B cell (primary cell): ENCODE measurements around the gene ATRAID. TPM values are rescaled to one million over a fixed set of nuclear protein-coding genes. Genes with fewer than 3 reads are reported as not detected.

Experiments used
- ATAC-seq: fragments of 200-7000 bp; cut with Tn5 transposase; one replicate; pipeline ENCODE4 v1.10.0; 2021; ENCODE audit warnings: low read depth, mild to moderate bottlenecking, moderate number of reproducible peaks, moderate library complexity
- CTCF ChIA-PET: fragments of 350-600 bp; sonication (Branson Sonifier 250); formaldehyde crosslinking; loops from one replicate; lab custom pipeline; 2021; ENCODE audit warnings: antibody characterized with exemption, inconsistent platforms; lab: Charles Lee
- POLR2A ChIA-PET: fragments of 350-600 bp; sonication (Branson Sonifier 250); formaldehyde crosslinking; loops from one replicate; lab custom pipeline; 2021; ENCODE audit warnings: antibody characterized with exemption; lab: Charles Lee
- DNase-seq: peaks from one replicate; pipeline ENCODE4 v3.0.0; 2013
- H2AFZ ChIP-seq: 2 replicates; pipeline ENCODE4 v1.6.1; 2012; ENCODE audit warnings: mild to moderate bottlenecking, low read depth, low read length; ENCODE audit not compliant: insufficient read depth, poor library complexity, severe bottlenecking
- H3K27ac ChIP-seq, 2 donors: 1 replicate in 1 of 2; 2 replicates in 1 of 2; pipeline ENCODE4 v1.5.1; 2012 to 2013; ENCODE audit warnings: low read length in 2 of 2, mild to moderate bottlenecking in 2 of 2, moderate library complexity in 1 of 2
- H3K27me3 ChIP-seq, 4 experiments: fragments of 200-600 bp in 1 of 4; sonication (generic) in 1 of 4; replicated peaks in 1 of 4; 1 replicate in 2 of 4; 2 replicates in 2 of 4; pipeline versions ENCODE4 v1.6.1 to v1.7.0; 2013 to 2016; ENCODE audit warnings: low read length in 3 of 4, mild to moderate bottlenecking in 2 of 4, mixed read lengths in 1 of 4, moderate library complexity in 1 of 4; ENCODE audit not compliant: insufficient read depth in 4 of 4, control insufficient read depth in 3 of 4; ENCODE audit errors: control extremely low read depth in 1 of 4
- H3K36me3 ChIP-seq, 2 experiments: replicated peaks in 1 of 2; 1 replicate in 1 of 2; 2 replicates in 1 of 2; pipeline versions ENCODE4 v1.6.1 to v1.7.1; 2013; ENCODE audit warnings: low read length in 1 of 2; ENCODE audit not compliant: insufficient read depth in 2 of 2, control insufficient read depth in 1 of 2; ENCODE audit errors: control extremely low read depth in 1 of 2, extremely low read depth in 1 of 2
- H3K4me1 ChIP-seq, 2 donors: fragments of 200-600 bp in 1 of 2; sonication (generic) in 1 of 2; 1 replicate in 1 of 2; 2 replicates in 1 of 2; pipeline versions ENCODE4 v1.5.1 to v1.6.1; 2013 to 2017; ENCODE audit warnings: low read length in 2 of 2; ENCODE audit not compliant: control insufficient read depth in 2 of 2, insufficient read depth in 2 of 2
- H3K4me2 ChIP-seq: replicated peaks from 2 replicates; pipeline ENCODE3; 2012; ENCODE audit warnings: mild to moderate bottlenecking, low read depth, low read length; ENCODE audit not compliant: poor library complexity, severe bottlenecking
- H3K4me3 ChIP-seq, 5 experiments: fragments of 200-600 bp in 1 of 5; sonication (generic) in 1 of 5; 1 replicate in 3 of 5; 2 replicates in 2 of 5; pipeline versions ENCODE4 v1.5.1 to v1.7.0; 2011 to 2016; ENCODE audit warnings: low read length in 4 of 5, mild to moderate bottlenecking in 4 of 5, low read depth in 2 of 5, control low read depth in 1 of 5, moderate library complexity in 1 of 5; ENCODE audit not compliant: insufficient read depth in 1 of 5; ENCODE audit errors: control extremely low read depth in 1 of 5, extremely low read depth in 1 of 5
- H3K79me2 ChIP-seq: fragments of 200-600 bp; sonication (generic); one replicate; pipeline ENCODE4 v1.6.0; 2016; ENCODE audit warnings: low read length; ENCODE audit not compliant: control insufficient read depth, insufficient read depth
- H3K9ac ChIP-seq: fragments of 200-600 bp; sonication (generic); 2 replicates; pipeline ENCODE4 v1.6.1; 2017; ENCODE audit warnings: mild to moderate bottlenecking, low read length, moderate library complexity
- H3K9me3 ChIP-seq, 3 donors: one replicate each; pipeline versions ENCODE4 v1.6.1 to v1.7.1; 2013; ENCODE audit warnings: low read length in 2 of 3; ENCODE audit not compliant: control insufficient read depth in 2 of 3, insufficient read depth in 1 of 3; ENCODE audit errors: control extremely low read depth in 1 of 3
- H4K20me1 ChIP-seq: 2 replicates; pipeline ENCODE4 v1.6.0; 2012; ENCODE audit warnings: mild to moderate bottlenecking, low read length; ENCODE audit not compliant: insufficient read depth, control insufficient read depth, poor library complexity, severe bottlenecking
- H3K27ac Mint-ChIP-seq: one replicate; pipeline ENCODE4 v1.8.0; 2021; ENCODE audit warnings: mixed read lengths
- H3K27me3 Mint-ChIP-seq: one replicate; pipeline ENCODE4 v1.8.0; 2021; ENCODE audit warnings: mixed read lengths
- H3K4me1 Mint-ChIP-seq: one replicate; pipeline ENCODE4 v1.8.0; 2021; ENCODE audit warnings: mixed read lengths
- H3K4me3 Mint-ChIP-seq: one replicate; pipeline ENCODE4 v1.8.0; 2021; ENCODE audit warnings: mixed read lengths
- H3K9me3 Mint-ChIP-seq: one replicate; pipeline ENCODE4 v1.8.0; 2022; ENCODE audit warnings: mixed read lengths; ENCODE audit not compliant: insufficient read depth
- EZH2 ChIP-seq: IDR thresholded peaks from 2 replicates; pipeline ENCODE4 v1.6.1; 2012; ENCODE audit warnings: borderline replicate concordance, low read depth, mild to moderate bottlenecking, moderate library complexity, low read length; ENCODE audit not compliant: insufficient read depth, poor library complexity, severe bottlenecking
- WGBS: methylation state at CpG from one replicate; pipeline ENCODE4 v1.1.5; 2013; ENCODE audit warnings: missing lambda C conversion rate; ENCODE audit not compliant: insufficient coverage; 5-methylcytosine and 5-hydroxymethylcytosine counted together
- intact Hi-C: fragments of 100-400 bp; cut with micrococcal nuclease; formaldehyde crosslinking; loops from one replicate; pipeline ENCODE4 v1.10.0; 2022
- polyA plus RNA-seq: library from polyadenylated mRNA; depleted of rRNA; stranded (reverse); fragments of >200 nt; gene quantifications from 2 replicates; pipeline ENCODE4 v1.2.3, GENCODE V29; 2012
- total RNA-seq, 2 donors: library from RNA; stranded (reverse); fragments of 120-200 nt in 1 of 2; gene quantifications; 1 replicate in 1 of 2; 2 replicates in 1 of 2; pipeline versions ENCODE4 v1.2.3 to v1.2.4, GENCODE V29; 2013 to 2022
- TF ChIP-seq, protein P1 (sequence below): fragments of 200-600 bp; IDR thresholded peaks from one replicate; pipeline ENCODE4 v1.8.0; 2022; ENCODE audit warnings: antibody characterized with exemption, mild to moderate bottlenecking

The ATRAID gene
- total and polyA plus RNA-seq, 2 donors (not counting 1 experiment from before 2014, with no cell fraction given), result 88.8 to 117 TPM

DNA sequence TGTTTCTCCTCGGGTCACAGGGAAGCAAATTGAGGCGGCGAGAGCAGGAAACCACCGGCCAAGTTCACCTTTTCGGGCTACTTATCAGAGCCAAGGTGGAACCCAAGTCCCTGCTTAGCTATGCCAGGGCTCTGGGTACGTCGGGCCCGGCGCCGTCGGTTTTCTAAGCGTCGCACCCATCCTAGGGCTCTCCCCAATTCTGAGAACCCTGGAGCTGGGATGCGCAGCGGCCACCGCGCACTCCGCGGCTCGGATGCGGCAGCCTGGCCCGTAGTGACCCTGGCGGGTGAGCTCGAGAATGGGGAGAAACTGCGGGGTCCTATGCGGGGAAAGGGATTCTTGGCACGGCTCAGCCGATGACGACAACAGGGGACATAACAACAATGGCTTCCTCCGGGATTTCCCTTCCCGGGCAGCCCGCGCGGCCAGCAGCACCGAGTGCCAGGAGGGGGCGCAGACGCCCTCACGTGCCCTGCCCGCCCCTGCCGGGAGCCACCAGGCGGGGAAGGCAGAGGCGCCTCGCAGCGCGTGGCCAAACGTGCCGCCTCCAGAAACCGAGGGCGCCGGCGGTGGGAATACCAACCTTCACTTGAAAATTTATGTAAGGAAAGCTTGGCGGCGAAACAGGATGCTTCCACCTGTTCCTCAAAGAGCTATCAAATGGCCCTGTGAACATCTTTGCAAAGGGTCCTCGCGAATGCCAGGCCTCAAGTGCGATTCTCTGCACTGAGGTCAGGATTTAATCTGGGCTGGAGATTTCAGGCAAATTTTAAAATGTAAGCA, 53.1 kb downstream of the ATRAID start:
- Histone ChIP-seq H3K9ac (peak overlapping the region; percentile 74), H3K4me2 (peak overlapping the region; percentile 99), H3K4me1 (peaks cover 35 to 38% of the 10 kb centered on the region in 2 donors), H4K20me1 (no peaks in the 10 kb centered on the region), H3K9me3 (peaks cover 0 to 4% (median 0%) of the 10 kb centered on the region in 3 donors), H3K4me3 (peak overlapping the region; percentile 23 to 68 (median 64)), H3K27ac (peak overlapping the region in 1 of 2 donors; percentile 59), H2AFZ (peak overlapping the region; percentile 91), H3K27me3 (peaks cover 0 to 69% (median 32%) of the 10 kb centered on the region in 4 experiments), H3K36me3 (no peaks in the 10 kb centered on the region), H3K79me2 (no peaks in the 10 kb centered on the region)
- Mint-ChIP-seq H3K9me3 (no peaks in the 10 kb centered on the region), H3K27ac (no peak overlapping the region), H3K4me1 (peaks cover 35% of the 10 kb centered on the region), H3K27me3 (peaks cover 47% of the 10 kb centered on the region), H3K4me3 (peak overlapping the region; percentile 94)
- TF ChIP-seq, protein P1, sequence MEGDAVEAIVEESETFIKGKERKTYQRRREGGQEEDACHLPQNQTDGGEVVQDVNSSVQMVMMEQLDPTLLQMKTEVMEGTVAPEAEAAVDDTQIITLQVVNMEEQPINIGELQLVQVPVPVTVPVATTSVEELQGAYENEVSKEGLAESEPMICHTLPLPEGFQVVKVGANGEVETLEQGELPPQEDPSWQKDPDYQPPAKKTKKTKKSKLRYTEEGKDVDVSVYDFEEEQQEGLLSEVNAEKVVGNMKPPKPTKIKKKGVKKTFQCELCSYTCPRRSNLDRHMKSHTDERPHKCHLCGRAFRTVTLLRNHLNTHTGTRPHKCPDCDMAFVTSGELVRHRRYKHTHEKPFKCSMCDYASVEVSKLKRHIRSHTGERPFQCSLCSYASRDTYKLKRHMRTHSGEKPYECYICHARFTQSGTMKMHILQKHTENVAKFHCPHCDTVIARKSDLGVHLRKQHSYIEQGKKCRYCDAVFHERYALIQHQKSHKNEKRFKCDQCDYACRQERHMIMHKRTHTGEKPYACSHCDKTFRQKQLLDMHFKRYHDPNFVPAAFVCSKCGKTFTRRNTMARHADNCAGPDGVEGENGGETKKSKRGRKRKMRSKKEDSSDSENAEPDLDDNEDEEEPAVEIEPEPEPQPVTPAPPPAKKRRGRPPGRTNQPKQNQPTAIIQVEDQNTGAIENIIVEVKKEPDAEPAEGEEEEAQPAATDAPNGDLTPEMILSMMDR, result peak; percentile 68
- no peak for TF ChIP-seq EZH2
- WGBS, result 5% methylated on average over 56 of the region's 56 CpGs
- DNase-seq (peak; percentile 88), ATAC-seq (peak; percentile 69)
- ChIA-PET CTCF (interaction anchor here (0.7 to 6.0 kb wide), 10 partner anchors 9 to 303 kb away, joined by 3 to 50 read pairs (median 4); partner anchors contain the start of gene TRIM54), POLR2A (interaction anchor here (0.7 to 1.1 kb wide), 2 partner anchors 14 to 15 kb away, joined by 3 to 5 read pairs; no protein-coding TSS in a partner anchor)
- intact Hi-C loops, result loop anchor here (1.0 to 5.0 kb wide), 2 partner anchors 15 to 37 kb away; no protein-coding TSS in a partner anchor

DNA sequence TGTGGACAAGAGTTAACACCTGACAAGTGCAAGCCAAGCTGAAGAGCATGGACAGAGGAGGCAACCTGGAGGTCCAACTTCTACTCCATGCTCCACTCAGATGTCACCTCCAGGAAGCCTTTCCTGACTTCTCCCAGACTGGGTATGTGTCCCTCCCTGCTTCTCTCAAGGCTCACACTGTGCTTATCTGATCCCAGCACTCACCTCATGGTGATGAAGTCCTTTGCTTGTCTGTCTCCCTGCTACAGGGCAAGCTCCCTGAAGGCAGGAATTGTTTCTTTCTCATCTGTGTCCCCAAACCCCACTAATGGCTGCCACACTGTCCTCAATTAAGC, 53.7 kb downstream of the ATRAID start:
- TF ChIP-seq EZH2, result no peak
- TF ChIP-seq, protein P1, result no peak
- Histone ChIP-seq H3K4me1 (peaks cover 35 to 38% of the 10 kb centered on the region in 2 donors), H3K9me3 (peaks cover 0 to 4% (median 0%) of the 10 kb centered on the region in 3 donors), H3K4me2 (peak overlapping the region; percentile 99), H2AFZ (peak overlapping the region; percentile 91), H3K9ac (peak overlapping the region; percentile 74), H3K79me2 (no peaks in the 10 kb centered on the region), H3K27ac (no peak overlapping the region), H3K4me3 (peak overlapping the region in 2 of 5 experiments; percentile 65 to 68), H4K20me1 (no peaks in the 10 kb centered on the region), H3K36me3 (no peaks in the 10 kb centered on the region), H3K27me3 (peaks cover 0 to 64% (median 30%) of the 10 kb centered on the region in 4 experiments)
- intact Hi-C loops, result loop anchor here (1.0 kb wide), 1 partner anchor 15 kb away; no protein-coding TSS in a partner anchor
- DNase-seq, result no peak
- Mint-ChIP-seq H3K4me3 (no peak overlapping the region), H3K27ac (no peak overlapping the region), H3K4me1 (peaks cover 35% of the 10 kb centered on the region), H3K27me3 (peaks cover 45% of the 10 kb centered on the region), H3K9me3 (no peaks in the 10 kb centered on the region)
- POLR2A ChIA-PET, result interaction anchor here (0.7 kb wide), 1 partner anchor 14 kb away, joined by 5 read pairs; no protein-coding TSS in a partner anchor
- CTCF ChIA-PET, result interaction anchor here (0.7 to 6.0 kb wide), 11 partner anchors 8 to 304 kb away, joined by 3 to 50 read pairs (median 3); partner anchors contain the start of gene TRIM54
- no peak for ATAC-seq
